Measurements from ENCODE around the gene SARDH. TPM values are rescaled to one million over a fixed set of nuclear protein-coding genes. Genes with fewer than 3 reads are reported as not detected.

The SARDH gene
- total and polyA plus RNA-seq, 9 donors, result 2.5 to 10.0 (median 3.3) TPM

DNA sequence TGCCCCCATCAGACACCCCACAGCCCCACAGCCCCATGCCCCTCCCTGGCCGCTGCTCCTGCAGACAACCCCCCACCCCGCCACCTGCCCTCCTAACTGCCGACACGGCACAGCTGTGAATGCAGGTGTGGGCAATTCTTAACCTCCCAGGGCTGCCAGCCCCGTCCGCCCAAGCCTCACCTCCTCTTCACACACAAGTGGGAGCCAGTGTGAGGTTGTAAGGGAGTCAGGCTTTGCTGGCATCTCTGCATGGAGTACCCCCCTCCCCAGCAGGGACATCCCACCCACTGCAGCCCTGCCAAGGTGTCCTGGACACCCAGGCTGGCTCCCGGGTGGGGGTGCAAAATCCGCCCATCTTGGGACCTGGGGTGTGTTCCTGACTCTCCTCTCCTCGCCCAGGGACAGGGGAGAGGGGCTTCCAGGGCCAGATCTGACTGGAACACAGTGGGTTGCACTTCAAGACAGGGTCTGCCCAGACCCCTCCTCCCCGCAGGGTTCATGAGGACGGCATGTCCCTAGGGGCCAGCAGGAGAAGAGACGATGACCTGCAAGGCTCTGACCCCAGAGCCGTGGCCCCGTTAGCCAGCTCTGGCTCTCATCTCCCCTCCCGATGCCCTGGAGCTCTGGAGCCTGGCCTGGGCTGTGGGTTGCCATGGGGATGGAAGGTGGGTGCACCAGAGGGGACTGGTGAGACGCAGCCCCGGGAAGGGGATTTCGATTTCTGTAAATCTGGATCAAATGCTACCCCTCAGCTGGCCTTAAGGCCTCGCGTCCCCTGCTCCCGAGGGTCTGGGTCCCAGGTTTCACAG lies 34.4 kb downstream of the SARDH start:
- Histone ChIP-seq H3K4me3 (no peak overlapping the region), H3K36me3 (no peaks in the 10 kb centered on the region), H3K27me3 (no peaks in the 10 kb centered on the region), H3K27ac (no peak overlapping the region), H3K9me3 (no peaks in the 10 kb centered on the region), H3K4me1 (ENCODE audit: insufficient read depth) (peaks cover 14% of the 10 kb centered on the region)
- 85 to 89% (median 88%) methylated on average over 18 to 21 of the region's 21 CpGs for WGBS, 3 donors
- TF ChIP-seq, protein P1, sequence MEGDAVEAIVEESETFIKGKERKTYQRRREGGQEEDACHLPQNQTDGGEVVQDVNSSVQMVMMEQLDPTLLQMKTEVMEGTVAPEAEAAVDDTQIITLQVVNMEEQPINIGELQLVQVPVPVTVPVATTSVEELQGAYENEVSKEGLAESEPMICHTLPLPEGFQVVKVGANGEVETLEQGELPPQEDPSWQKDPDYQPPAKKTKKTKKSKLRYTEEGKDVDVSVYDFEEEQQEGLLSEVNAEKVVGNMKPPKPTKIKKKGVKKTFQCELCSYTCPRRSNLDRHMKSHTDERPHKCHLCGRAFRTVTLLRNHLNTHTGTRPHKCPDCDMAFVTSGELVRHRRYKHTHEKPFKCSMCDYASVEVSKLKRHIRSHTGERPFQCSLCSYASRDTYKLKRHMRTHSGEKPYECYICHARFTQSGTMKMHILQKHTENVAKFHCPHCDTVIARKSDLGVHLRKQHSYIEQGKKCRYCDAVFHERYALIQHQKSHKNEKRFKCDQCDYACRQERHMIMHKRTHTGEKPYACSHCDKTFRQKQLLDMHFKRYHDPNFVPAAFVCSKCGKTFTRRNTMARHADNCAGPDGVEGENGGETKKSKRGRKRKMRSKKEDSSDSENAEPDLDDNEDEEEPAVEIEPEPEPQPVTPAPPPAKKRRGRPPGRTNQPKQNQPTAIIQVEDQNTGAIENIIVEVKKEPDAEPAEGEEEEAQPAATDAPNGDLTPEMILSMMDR (IDR thresholded peaks at IDR 0.05), result no peak
- no peak for TF ChIP-seq EP300 (IDR thresholded peaks at IDR 0.05)
- no peak for TF ChIP-seq POLR2A (IDR thresholded peaks at IDR 0.05)
- intact Hi-C loops (cut with DNase I), result no loop called here
- peak in 3 of 5 donors; percentile 17 to 44 (median 38) for DNase-seq

DNA sequence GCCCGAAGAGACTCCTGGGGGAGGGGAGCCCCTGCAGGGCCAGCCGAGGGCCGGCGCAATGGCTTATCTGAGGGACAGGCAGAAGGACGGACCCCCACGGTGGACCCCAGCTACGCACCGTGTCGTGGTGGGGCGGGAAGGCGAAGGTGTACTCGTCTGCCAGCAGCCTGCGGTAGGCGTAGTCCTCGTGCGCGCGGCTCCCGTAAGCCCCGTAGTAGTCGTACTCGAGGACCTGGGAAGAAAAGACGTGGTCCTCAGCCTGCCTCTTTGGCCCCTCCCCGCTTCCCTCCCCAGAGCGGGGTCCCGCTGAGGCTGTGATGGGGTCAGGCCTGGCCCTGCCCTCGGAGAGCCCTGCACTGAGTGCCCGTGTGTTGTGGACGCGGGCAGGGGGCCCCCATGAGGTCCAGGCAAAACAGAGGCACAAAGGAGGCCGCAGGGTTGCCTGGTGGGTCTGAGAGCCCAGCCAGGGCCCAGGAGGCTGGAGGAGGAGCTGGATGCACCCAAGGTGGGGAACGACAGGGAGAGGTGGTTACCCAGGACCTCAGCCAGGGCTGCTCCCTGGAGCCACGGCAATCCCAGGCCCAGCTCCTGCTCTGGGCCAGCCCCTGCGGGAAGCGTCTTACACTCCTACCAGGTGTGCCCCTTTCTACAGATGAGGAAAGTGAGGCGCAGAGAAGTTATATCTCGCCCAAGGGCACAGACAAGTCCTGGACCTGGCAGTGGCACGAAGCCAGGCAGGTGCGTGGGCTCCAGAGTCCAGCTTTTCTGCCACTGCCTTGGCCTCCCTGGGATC lies 35.2 kb downstream of the SARDH start:
- DNase-seq, result peak in 3 of 5 donors; percentile 23 to 58 (median 52)
- Histone ChIP-seq H3K27ac (peak overlapping the region; percentile 48 to 51), H3K36me3 (no peaks in the 10 kb centered on the region), H3K9me3 (no peaks in the 10 kb centered on the region), H3K4me3 (peak overlapping the region; percentile 19), H3K27me3 (no peaks in the 10 kb centered on the region), H3K4me1 (ENCODE audit: insufficient read depth) (peaks cover 14% of the 10 kb centered on the region)
- TF ChIP-seq POLR2A (IDR thresholded peaks at IDR 0.05), result no peak
- TF ChIP-seq, protein P1 (IDR thresholded peaks at IDR 0.05), result no peak
- TF ChIP-seq EP300 (IDR thresholded peaks at IDR 0.05), result no peak
- 35 to 36% (median 35%) methylated on average over 35 to 39 of the region's 39 CpGs for WGBS, 3 donors
- intact Hi-C loops (cut with DNase I), result no loop called here

DNA sequence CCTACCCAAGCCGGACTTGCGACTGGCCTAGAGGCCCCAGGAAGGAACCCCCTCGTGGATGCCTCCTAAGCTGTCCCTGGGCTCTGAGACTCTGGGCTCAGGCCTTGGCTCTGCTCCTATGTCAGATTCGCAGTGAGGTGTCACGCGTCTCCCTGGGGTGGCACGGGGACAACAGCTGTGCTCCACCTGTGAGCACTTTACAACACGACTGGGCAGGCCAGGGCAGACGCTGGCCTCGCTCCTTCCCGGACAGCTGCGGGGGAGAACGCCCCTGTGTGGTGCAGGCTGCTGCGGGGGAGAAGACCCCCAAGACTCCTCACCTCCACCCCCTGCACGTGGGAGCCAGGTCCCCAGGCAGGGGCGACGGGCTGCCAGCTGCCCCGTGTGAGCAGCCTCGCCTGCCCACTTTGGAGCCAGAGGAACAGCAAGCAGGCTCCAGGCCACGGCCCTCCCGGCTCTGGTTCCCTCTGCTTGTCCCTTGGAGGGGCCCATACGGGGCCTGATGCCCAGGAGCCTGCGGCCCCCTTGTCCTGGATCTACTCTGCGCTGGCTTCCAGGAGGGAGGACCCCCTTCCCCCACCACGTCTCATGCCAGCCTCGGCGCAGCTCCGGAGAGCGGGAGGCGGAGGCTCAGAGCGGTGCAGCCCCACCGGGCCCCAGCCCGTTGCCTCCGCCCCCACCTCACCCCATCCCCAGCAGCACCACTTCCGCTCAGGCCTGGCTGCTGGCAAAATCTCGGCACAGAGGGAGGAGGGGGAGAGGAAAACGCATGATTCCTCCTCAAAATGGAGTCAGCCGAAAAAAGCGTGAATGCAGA lies 36.0 kb downstream of the SARDH start:
- Histone ChIP-seq H3K27ac (peak overlapping the region; percentile 48 to 51), H3K9me3 (no peaks in the 10 kb centered on the region), H3K4me1 (ENCODE audit: insufficient read depth) (peaks cover 13% of the 10 kb centered on the region), H3K27me3 (no peaks in the 10 kb centered on the region), H3K36me3 (no peaks in the 10 kb centered on the region), H3K4me3 (peak overlapping the region; percentile 19)
- DNase-seq, result peak; percentile 55 to 79 (median 76)
- intact Hi-C loops (cut with DNase I), result no loop called here
- 30 to 33% (median 30%) methylated on average over 30 to 39 of the region's 39 CpGs for WGBS, 3 donors
- TF ChIP-seq POLR2A (IDR thresholded peaks at IDR 0.05), result no peak
- TF ChIP-seq, protein P1 (IDR thresholded peaks at IDR 0.05), result no peak
- no peak for TF ChIP-seq EP300 (IDR thresholded peaks at IDR 0.05)
